ENCODE data around the gene RAPGEF2. TPM values are rescaled to one million over a fixed set of nuclear protein-coding genes. Genes with fewer than 3 reads are reported as not detected.
A peak's percentile ranks its signal among the peaks of the same experiment; 100 is the strongest.

The RAPGEF2 gene
- total and polyA plus RNA-seq, 10 donors: 4.4 to 115 (median 91.0) TPM

GRCh38 chr4:159227984-159228383, 125.1 kb downstream of the RAPGEF2 start:
- peak; percentile 76 for DNase-seq
- Histone ChIP-seq H3K36me3 (no peaks in the 10 kb centered on the region), H3K9me3 (no peaks in the 10 kb centered on the region), H3K4me1 (peaks cover 3 to 31% (median 10%) of the 10 kb centered on the region in 6 donors), H3K27me3 (replicated peaks in 1 of 7) (no peaks in the 10 kb centered on the region), H3K27ac (peak overlapping the region in 7 of 8 donors; percentile 44 to 79 (median 70)), H3K4me3 (peak overlapping the region in 7 of 8 donors; percentile 3 to 59 (median 21))
- 59 to 74% (median 69%) methylated on average over 11 of the region's 11 CpGs for WGBS, 5 donors
- peak in 2 of 3 donors; percentile 84 to 87 for TF ChIP-seq POLR2AphosphoS5 (IDR thresholded peaks at IDR 0.05)
- TF ChIP-seq POLR2A (IDR thresholded peaks at IDR 0.05): peak in 1 of 3 donors; percentile 77
- peak in 5 of 11 experiments; percentile 18 to 43 (median 31) for TF ChIP-seq CTCF (IDR thresholded peaks at IDR 0.05 in 8 of 11, conservative IDR thresholded peaks at IDR 0.05 in 3 of 11)
- intact Hi-C loops (cut with DNase I; ENCODE audit: low total_unique reads): no loop called here

GRCh38 chr4:159229164-159229563, 126.3 kb downstream of the RAPGEF2 start:
- Histone ChIP-seq H3K27ac (peak overlapping the region in 7 of 8 donors; percentile 30 to 79 (median 70)), H3K4me1 (peaks cover 5 to 33% (median 12%) of the 10 kb centered on the region in 6 donors), H3K9me3 (no peaks in the 10 kb centered on the region), H3K36me3 (no peaks in the 10 kb centered on the region), H3K4me3 (peak overlapping the region in 6 of 8 donors; percentile 9 to 59 (median 23)), H3K27me3 (replicated peaks in 1 of 7) (no peaks in the 10 kb centered on the region)
- no peak for DNase-seq
- intact Hi-C loops (cut with DNase I; ENCODE audit: low total_unique reads): no loop called here
- TF ChIP-seq POLR2A (IDR thresholded peaks at IDR 0.05) (peak in 1 of 3 donors; percentile 29), POLR2AphosphoS5 (IDR thresholded peaks at IDR 0.05) (peak in 1 of 3 donors; percentile 10), CTCF (IDR thresholded peaks at IDR 0.05 in 8 of 11, conservative IDR thresholded peaks at IDR 0.05 in 3 of 11) (no peak)
- WGBS, 5 donors: 65 to 76% (median 69%) methylated on average over 6 of the region's 6 CpGs

- TF ChIP-seq CTCF (IDR thresholded peaks at IDR 0.05 in 8 of 11, conservative IDR thresholded peaks at IDR 0.05 in 3 of 11) (no peak), POLR2A (IDR thresholded peaks at IDR 0.05) (no peak), POLR2AphosphoS5 (IDR thresholded peaks at IDR 0.05) (no peak)
- no peak for DNase-seq
- H3K4me3 ChIP-seq: no peak overlapping the region
- WGBS, 5 donors: 82 to 97% (median 91%) methylated on average over 1 of the region's 1 CpG
- H3K4me1 ChIP-seq: peaks cover 9 to 48% (median 20%) of the 10 kb centered on the region in 6 donors
- H3K27ac ChIP-seq: peak overlapping the region in 1 of 8 donors; percentile 4
- intact Hi-C loops (cut with DNase I; ENCODE audit: low total_unique reads): no loop called here
- no peaks in the 10 kb centered on the region for H3K9me3 ChIP-seq
- no peaks in the 10 kb centered on the region for H3K36me3 ChIP-seq
- no peaks in the 10 kb centered on the region for H3K27me3 ChIP-seq (replicated peaks in 1 of 7)
These were observed 129.7 kb downstream of the RAPGEF2 start for GRCh38 chr4:159232465-159233106.

- WGBS, 5 donors: 73 to 93% (median 88%) methylated on average over 3 of the region's 3 CpGs
- Histone ChIP-seq H3K27ac (peak overlapping the region in 4 of 8 donors; percentile 25 to 56 (median 32)), H3K4me1 (peaks cover 10 to 67% (median 41%) of the 10 kb centered on the region in 6 donors), H3K36me3 (no peaks in the 10 kb centered on the region), H3K27me3 (replicated peaks in 1 of 7) (no peaks in the 10 kb centered on the region), H3K4me3 (no peak overlapping the region), H3K9me3 (no peaks in the 10 kb centered on the region)
- intact Hi-C loops (cut with DNase I; ENCODE audit: low total_unique reads): no loop called here
- DNase-seq: no peak
- TF ChIP-seq POLR2A (IDR thresholded peaks at IDR 0.05) (no peak), POLR2AphosphoS5 (IDR thresholded peaks at IDR 0.05) (peak in 1 of 3 donors; percentile 7)
These were observed 133.0 kb downstream of the RAPGEF2 start for GRCh38 chr4:159235779-159236368.

Measured in spleen (tissue), 11 donors.